ENCODE measurements around the gene ZNF583.

The ZNF583 gene

GRCh38 chr19:56403764-56404704 is at the start of gene ZNF583:
Gene ZNF583, plus strand, starts transcription at chr19:56404332. Its CDS starts 2,783 bp downstream, at chr19:56407115.
- peak; percentile 95 for DNase-seq (ENCODE audit: low read depth)

- no peak for DNase-seq (ENCODE audit: low read depth)
Measured at GRCh38 chr19:56355517-56355916, 48.6 kb upstream of the ZNF583 start.

- DNase-seq (ENCODE audit: low read depth), result peak; percentile 10
Measured at GRCh38 chr19:56356944-56357343, 47.2 kb upstream of the ZNF583 start.

- no peak for DNase-seq (ENCODE audit: low read depth)
Measured at GRCh38 chr19:56360841-56361240, 43.3 kb upstream of the ZNF583 start.

GRCh38 chr19:56367829-56368711 is 36.1 kb upstream of the ZNF583 start:
- peak; percentile 97 for DNase-seq (ENCODE audit: low read depth)

GRCh38 chr19:56369886-56370676 is 34.1 kb upstream of the ZNF583 start:
- no peak for DNase-seq (ENCODE audit: low read depth)

GRCh38 chr19:56372281-56372680 is 31.9 kb upstream of the ZNF583 start:
- DNase-seq (ENCODE audit: low read depth), result no peak

GRCh38 chr19:56377105-56377924 is 26.8 kb upstream of the ZNF583 start:
- DNase-seq (ENCODE audit: low read depth), result peak; percentile 30

- no peak for DNase-seq (ENCODE audit: low read depth)
Measured at GRCh38 chr19:56383826-56384605, 20.1 kb upstream of the ZNF583 start.

GRCh38 chr19:56393119-56394012 is 10.8 kb upstream of the ZNF583 start, which contains the start of gene ZNF582:
Gene ZNF582, minus strand, starts transcription at chr19:56393534. Its CDS starts 1,782 bp downstream, at chr19:56391752.
- DNase-seq (ENCODE audit: low read depth), result peak; percentile 95

GRCh38 chr19:56398809-56399208 is 5.3 kb upstream of the ZNF583 start:
- DNase-seq (ENCODE audit: low read depth), result no peak

GRCh38 chr19:56400485-56400884 is 3.6 kb upstream of the ZNF583 start:
- no peak for DNase-seq (ENCODE audit: low read depth)

- DNase-seq (ENCODE audit: low read depth), result peak; percentile 25
Measured at GRCh38 chr19:56403261-56403660, 871 bp upstream of the ZNF583 start.

- no peak for DNase-seq (ENCODE audit: low read depth)
Measured at GRCh38 chr19:56404705-56405056, 549 bp downstream of the ZNF583 start.

GRCh38 chr19:56405062-56405461 is 930 bp downstream of the ZNF583 start:
- DNase-seq (ENCODE audit: low read depth), result peak; percentile 16

- peak; percentile 23 for DNase-seq (ENCODE audit: low read depth)
Measured at GRCh38 chr19:56423276-56423984, 19.3 kb downstream of the ZNF583 start.

GRCh38 chr19:56423985-56424353 is 19.8 kb downstream of the ZNF583 start:
- DNase-seq (ENCODE audit: low read depth), result peak; percentile 5

GRCh38 chr19:56441206-56441792 is 37.2 kb downstream of the ZNF583 start:
- DNase-seq (ENCODE audit: low read depth), result no peak
